ENCODE results near the gene WDR48. TPM values are rescaled to one million over a fixed set of nuclear protein-coding genes. Genes with fewer than 3 reads are reported as not detected.

Gene WDR48
- total RNA-seq, 2 experiments from 2014 or later = 81.2 to 88.6 TPM

GRCh38 chr3:39090922-39091321, 39.1 kb downstream of the WDR48 start:
- intact Hi-C loops (cut with DNase I, micrococcal nuclease) = no loop called here
- Mint-ChIP-seq H3K9me3 (no peaks in the 10 kb centered on the region), H3K27ac (no peak overlapping the region), H3K4me3 (no peak overlapping the region), H3K27me3 (no peaks in the 10 kb centered on the region), H3K36me3 (ENCODE audit: low read depth) (peaks cover 100% of the 10 kb centered on the region), H3K4me1 (ENCODE audit: low read depth) (no peaks in the 10 kb centered on the region)
- Histone ChIP-seq H3K9me3 (ENCODE audit: control insufficient read depth in 1 of 2, insufficient read depth in 1 of 2, low read length in 2 of 2) (no peaks in the 10 kb centered on the region), H3K27ac (ENCODE audit: low read depth in 1 of 2, low read length in 2 of 2) (no peak overlapping the region), H3K4me3 (ENCODE audit: low read length) (no peak overlapping the region), H3K36me3 (ENCODE audit: insufficient read depth, low read length) (peaks cover 91% of the 10 kb centered on the region), H3K4me1 (ENCODE audit: insufficient read depth, low read length) (no peaks in the 10 kb centered on the region), H3K27me3 (ENCODE audit: control insufficient read depth in 1 of 2, insufficient read depth in 2 of 2, low read length in 2 of 2) (no peaks in the 10 kb centered on the region)
- CTCF ChIA-PET = no interaction called here
- ATAC-seq (ENCODE audit: poor library complexity) (no peak), DNase-seq (no peak)
- POLR2A ChIA-PET = no interaction called here
- TF ChIP-seq CTCF (IDR thresholded peaks at IDR 0.05) = no peak

- Histone ChIP-seq H3K4me1 (ENCODE audit: insufficient read depth, low read length) (no peaks in the 10 kb centered on the region), H3K27ac (ENCODE audit: low read depth in 1 of 2, low read length in 2 of 2) (no peak overlapping the region), H3K9me3 (ENCODE audit: control insufficient read depth in 1 of 2, insufficient read depth in 1 of 2, low read length in 2 of 2) (no peaks in the 10 kb centered on the region), H3K36me3 (ENCODE audit: insufficient read depth, low read length) (peaks cover 92% of the 10 kb centered on the region), H3K4me3 (ENCODE audit: low read length) (no peak overlapping the region), H3K27me3 (ENCODE audit: control insufficient read depth in 1 of 2, insufficient read depth in 2 of 2, low read length in 2 of 2) (no peaks in the 10 kb centered on the region)
- ATAC-seq (ENCODE audit: poor library complexity) (no peak), DNase-seq (no peak)
- TF ChIP-seq CTCF (IDR thresholded peaks at IDR 0.05) = no peak
- Mint-ChIP-seq H3K9me3 (no peaks in the 10 kb centered on the region), H3K36me3 (ENCODE audit: low read depth) (peaks cover 94% of the 10 kb centered on the region), H3K4me3 (no peak overlapping the region), H3K4me1 (ENCODE audit: low read depth) (no peaks in the 10 kb centered on the region), H3K27me3 (no peaks in the 10 kb centered on the region), H3K27ac (no peak overlapping the region)
- POLR2A ChIA-PET = no interaction called here
- CTCF ChIA-PET = no interaction called here
- intact Hi-C loops (cut with DNase I, micrococcal nuclease) = no loop called here
Measured at GRCh38 chr3:39094851-39095677, 43.2 kb downstream of the WDR48 start.

GRCh38 chr3:39095778-39096177, 44.0 kb downstream of the WDR48 start:
- ATAC-seq (ENCODE audit: poor library complexity) = no peak
- Mint-ChIP-seq H3K27ac (no peak overlapping the region), H3K4me3 (no peak overlapping the region), H3K9me3 (no peaks in the 10 kb centered on the region), H3K27me3 (no peaks in the 10 kb centered on the region), H3K4me1 (ENCODE audit: low read depth) (no peaks in the 10 kb centered on the region), H3K36me3 (ENCODE audit: low read depth) (peaks cover 91% of the 10 kb centered on the region)
- Histone ChIP-seq H3K27ac (ENCODE audit: low read depth in 1 of 2, low read length in 2 of 2) (no peak overlapping the region), H3K9me3 (ENCODE audit: control insufficient read depth in 1 of 2, insufficient read depth in 1 of 2, low read length in 2 of 2) (no peaks in the 10 kb centered on the region), H3K36me3 (ENCODE audit: insufficient read depth, low read length) (peaks cover 92% of the 10 kb centered on the region), H3K4me3 (ENCODE audit: low read length) (no peak overlapping the region), H3K4me1 (ENCODE audit: insufficient read depth, low read length) (no peaks in the 10 kb centered on the region), H3K27me3 (ENCODE audit: control insufficient read depth in 1 of 2, insufficient read depth in 2 of 2, low read length in 2 of 2) (no peaks in the 10 kb centered on the region)
- intact Hi-C loops (cut with DNase I, micrococcal nuclease) = no loop called here
- CTCF ChIA-PET = no interaction called here
- DNase-seq = no peak
- POLR2A ChIA-PET = no interaction called here
- no peak for TF ChIP-seq CTCF (IDR thresholded peaks at IDR 0.05)

All from CD4-positive, alpha-beta T cell (primary cell).